ENCODE data around the gene DDA1. TPM values are rescaled to one million over a fixed set of nuclear protein-coding genes. Genes with fewer than 3 reads are reported as not detected.

Gene DDA1
- total and polyA plus RNA-seq, 10 of the 15 experiments (the other 5 are each of a cell fraction or from before 2014, with no cell fraction given), result 0.76 to 71.0 (median 39.4) TPM

DNA sequence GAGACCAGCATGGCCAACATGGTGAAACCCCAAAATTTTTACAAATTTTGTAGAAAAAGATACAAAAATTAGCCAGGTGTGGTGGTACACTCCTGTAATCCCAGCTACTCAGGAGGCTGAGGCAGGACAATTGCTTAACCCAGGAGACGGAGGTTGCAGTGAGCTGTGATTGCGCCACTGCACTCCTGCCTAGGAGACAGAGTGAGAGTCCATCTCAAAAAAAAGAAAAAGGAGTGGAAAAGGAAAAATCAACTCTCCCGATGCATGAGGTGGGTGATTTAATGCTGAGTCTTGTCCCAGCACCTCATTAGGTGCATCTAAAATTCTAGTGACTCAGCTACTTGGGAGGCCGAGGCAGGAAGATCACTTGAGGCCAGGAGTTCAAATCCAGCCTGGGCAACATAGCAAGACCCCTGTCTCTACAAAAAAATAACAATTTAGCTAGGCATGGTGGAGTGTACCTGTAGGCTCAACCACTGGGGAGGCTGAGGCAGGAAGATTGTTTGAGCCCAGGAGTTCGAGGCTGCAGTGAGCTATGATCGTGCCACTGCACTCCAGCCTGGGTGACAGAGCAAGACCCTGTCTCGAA, 47.8 kb downstream of the DDA1 start:
- no peak for FAIRE-seq
- no peak overlapping the region for H3K27ac ChIP-seq (ENCODE audit: control insufficient read depth, insufficient read depth)

More for the DNA sequence above, 47.8 kb downstream of the DDA1 start:
- no peak for TF ChIP-seq PAX5 (IDR thresholded peaks at IDR 0.05; ENCODE audit: borderline replicate concordance, low read depth, low read length)
- no peak for TF ChIP-seq NFXL1 (IDR thresholded peaks at IDR 0.05; ENCODE audit: borderline replicate concordance)
- TF ChIP-seq, protein P1, sequence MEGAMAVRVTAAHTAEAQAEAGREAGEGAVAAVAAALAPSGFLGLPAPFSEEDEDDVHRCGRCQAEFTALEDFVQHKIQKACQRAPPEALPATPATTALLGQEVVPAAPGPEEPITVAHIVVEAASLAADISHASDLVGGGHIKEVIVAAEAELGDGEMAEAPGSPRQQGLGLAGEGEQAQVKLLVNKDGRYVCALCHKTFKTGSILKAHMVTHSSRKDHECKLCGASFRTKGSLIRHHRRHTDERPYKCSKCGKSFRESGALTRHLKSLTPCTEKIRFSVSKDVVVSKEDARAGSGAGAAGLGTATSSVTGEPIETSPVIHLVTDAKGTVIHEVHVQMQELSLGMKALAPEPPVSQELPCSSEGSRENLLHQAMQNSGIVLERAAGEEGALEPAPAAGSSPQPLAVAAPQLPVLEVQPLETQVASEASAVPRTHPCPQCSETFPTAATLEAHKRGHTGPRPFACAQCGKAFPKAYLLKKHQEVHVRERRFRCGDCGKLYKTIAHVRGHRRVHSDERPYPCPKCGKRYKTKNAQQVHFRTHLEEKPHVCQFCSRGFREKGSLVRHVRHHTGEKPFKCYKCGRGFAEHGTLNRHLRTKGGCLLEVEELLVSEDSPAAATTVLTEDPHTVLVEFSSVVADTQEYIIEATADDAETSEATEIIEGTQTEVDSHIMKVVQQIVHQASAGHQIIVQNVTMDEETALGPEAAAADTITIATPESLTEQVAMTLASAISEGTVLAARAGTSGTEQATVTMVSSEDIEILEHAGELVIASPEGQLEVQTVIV (IDR thresholded peaks at IDR 0.05; ENCODE audit: borderline replicate concordance, partially characterized antibody), result no peak
- no peak for TF ChIP-seq RUNX3 (IDR thresholded peaks at IDR 0.05; ENCODE audit: low read length)
- no peak for TF ChIP-seq SMC3 (IDR thresholded peaks at IDR 0.05; ENCODE audit: borderline replicate concordance, low read length)
- TF ChIP-seq, protein P2, sequence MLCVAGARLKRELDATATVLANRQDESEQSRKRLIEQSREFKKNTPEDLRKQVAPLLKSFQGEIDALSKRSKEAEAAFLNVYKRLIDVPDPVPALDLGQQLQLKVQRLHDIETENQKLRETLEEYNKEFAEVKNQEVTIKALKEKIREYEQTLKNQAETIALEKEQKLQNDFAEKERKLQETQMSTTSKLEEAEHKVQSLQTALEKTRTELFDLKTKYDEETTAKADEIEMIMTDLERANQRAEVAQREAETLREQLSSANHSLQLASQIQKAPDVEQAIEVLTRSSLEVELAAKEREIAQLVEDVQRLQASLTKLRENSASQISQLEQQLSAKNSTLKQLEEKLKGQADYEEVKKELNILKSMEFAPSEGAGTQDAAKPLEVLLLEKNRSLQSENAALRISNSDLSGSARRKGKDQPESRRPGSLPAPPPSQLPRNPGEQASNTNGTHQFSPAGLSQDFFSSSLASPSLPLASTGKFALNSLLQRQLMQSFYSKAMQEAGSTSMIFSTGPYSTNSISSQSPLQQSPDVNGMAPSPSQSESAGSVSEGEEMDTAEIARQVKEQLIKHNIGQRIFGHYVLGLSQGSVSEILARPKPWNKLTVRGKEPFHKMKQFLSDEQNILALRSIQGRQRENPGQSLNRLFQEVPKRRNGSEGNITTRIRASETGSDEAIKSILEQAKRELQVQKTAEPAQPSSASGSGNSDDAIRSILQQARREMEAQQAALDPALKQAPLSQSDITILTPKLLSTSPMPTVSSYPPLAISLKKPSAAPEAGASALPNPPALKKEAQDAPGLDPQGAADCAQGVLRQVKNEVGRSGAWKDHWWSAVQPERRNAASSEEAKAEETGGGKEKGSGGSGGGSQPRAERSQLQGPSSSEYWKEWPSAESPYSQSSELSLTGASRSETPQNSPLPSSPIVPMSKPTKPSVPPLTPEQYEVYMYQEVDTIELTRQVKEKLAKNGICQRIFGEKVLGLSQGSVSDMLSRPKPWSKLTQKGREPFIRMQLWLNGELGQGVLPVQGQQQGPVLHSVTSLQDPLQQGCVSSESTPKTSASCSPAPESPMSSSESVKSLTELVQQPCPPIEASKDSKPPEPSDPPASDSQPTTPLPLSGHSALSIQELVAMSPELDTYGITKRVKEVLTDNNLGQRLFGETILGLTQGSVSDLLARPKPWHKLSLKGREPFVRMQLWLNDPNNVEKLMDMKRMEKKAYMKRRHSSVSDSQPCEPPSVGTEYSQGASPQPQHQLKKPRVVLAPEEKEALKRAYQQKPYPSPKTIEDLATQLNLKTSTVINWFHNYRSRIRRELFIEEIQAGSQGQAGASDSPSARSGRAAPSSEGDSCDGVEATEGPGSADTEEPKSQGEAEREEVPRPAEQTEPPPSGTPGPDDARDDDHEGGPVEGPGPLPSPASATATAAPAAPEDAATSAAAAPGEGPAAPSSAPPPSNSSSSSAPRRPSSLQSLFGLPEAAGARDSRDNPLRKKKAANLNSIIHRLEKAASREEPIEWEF (IDR thresholded peaks at IDR 0.05; ENCODE audit: insufficient replicate concordance, low read depth, low read length), result no peak
- in situ Hi-C loops (cut with MboI) (no loop called here), intact Hi-C loops (cut with micrococcal nuclease; ENCODE audit: unreplicated experiment) (no loop called here)
- H3K4me1 ChIP-seq (ENCODE audit: control insufficient read depth, insufficient read depth, low read length), result no peaks in the 10 kb centered on the region
- no peak overlapping the region for H3K4me2 ChIP-seq (ENCODE audit: control insufficient read depth, insufficient read depth)
- no peak overlapping the region for H3K4me3 ChIP-seq
- ChIA-PET POLR2A (interaction anchor here (0.6 kb wide), 1 partner anchor 280 kb away, joined by 4 read pairs; no protein-coding TSS in a partner anchor), CTCF (interaction anchor here (1.2 to 3.0 kb wide), 3 partner anchors 10 to 37 kb away, joined by 3 to 11 read pairs (median 7); partner anchors contain the start of gene CCDC194), RAD21 (ENCODE audit: unreplicated experiment) (no interaction called here), SMC1A (ENCODE audit: uncharacterized antibody, unreplicated experiment) (interaction anchor here (1.2 kb wide), 1 partner anchor 14 kb away, joined by 3 read pairs; no protein-coding TSS in a partner anchor)
- no peaks in the 10 kb centered on the region for H3K27me3 ChIP-seq (replicated peaks in 1 of 2; ENCODE audit: control insufficient read depth in 2 of 2, insufficient read depth in 2 of 2, low read length in 1 of 2)
- ATAC-seq, result no peak
- BruUV-seq (replicated peaks), result no TSS peak
- H3K79me2 ChIP-seq (ENCODE audit: control insufficient read depth, insufficient read depth, low read length), result no peaks in the 10 kb centered on the region
- no peak overlapping the region for H3K9ac ChIP-seq (ENCODE audit: control insufficient read depth, insufficient read depth, low read length)
- DNase-seq (ENCODE audit: low read depth, low spot score), result no peak
- H2AFZ ChIP-seq (ENCODE audit: control insufficient read depth, low read depth, low read length), result no peak overlapping the region
- WGBS (ENCODE audit: insufficient coverage, insufficient replicate concordance, low lambda C conversion rate, missing lambda C conversion rate), result 52% methylated on average over 7 of the region's 7 CpGs
- no peaks in the 10 kb centered on the region for H3K9me3 ChIP-seq (replicated peaks; ENCODE audit: control insufficient read depth, insufficient read depth, low read length)
- no peaks in the 10 kb centered on the region for H4K20me1 ChIP-seq (ENCODE audit: control insufficient read depth, insufficient read depth)
- H3K36me3 ChIP-seq (ENCODE audit: control insufficient read depth in 2 of 2, insufficient read depth in 2 of 2, low read length in 1 of 2), result no peaks in the 10 kb centered on the region

Data from GM12878 (cell line).